HG02981 (cell line): ENCODE measurements around the gene HMCN2.
"Not testable (repeated sequence)": the region's sequence is repeated elsewhere in the genome, so short reads cannot be mapped to it uniquely, and the experiment has no call there.

Experiments used
- ATAC-seq: cut with Tn5 transposase; IDR thresholded peaks from one replicate; pipeline ENCODE4 v1.9.1; 2021; ENCODE audit warnings: mild to moderate bottlenecking, moderate library complexity; ENCODE audit not compliant: unreplicated experiment

HMCN2 gene

GRCh38 chr9:130237763-130238524 lies 27.6 kb upstream of the HMCN2 start:
- ATAC-seq = no peak

GRCh38 chr9:130239363-130239695 lies 26.2 kb upstream of the HMCN2 start:
- no peak for ATAC-seq

GRCh38 chr9:130239741-130240241 lies 25.8 kb upstream of the HMCN2 start:
- ATAC-seq = peak; percentile 53

DNA sequence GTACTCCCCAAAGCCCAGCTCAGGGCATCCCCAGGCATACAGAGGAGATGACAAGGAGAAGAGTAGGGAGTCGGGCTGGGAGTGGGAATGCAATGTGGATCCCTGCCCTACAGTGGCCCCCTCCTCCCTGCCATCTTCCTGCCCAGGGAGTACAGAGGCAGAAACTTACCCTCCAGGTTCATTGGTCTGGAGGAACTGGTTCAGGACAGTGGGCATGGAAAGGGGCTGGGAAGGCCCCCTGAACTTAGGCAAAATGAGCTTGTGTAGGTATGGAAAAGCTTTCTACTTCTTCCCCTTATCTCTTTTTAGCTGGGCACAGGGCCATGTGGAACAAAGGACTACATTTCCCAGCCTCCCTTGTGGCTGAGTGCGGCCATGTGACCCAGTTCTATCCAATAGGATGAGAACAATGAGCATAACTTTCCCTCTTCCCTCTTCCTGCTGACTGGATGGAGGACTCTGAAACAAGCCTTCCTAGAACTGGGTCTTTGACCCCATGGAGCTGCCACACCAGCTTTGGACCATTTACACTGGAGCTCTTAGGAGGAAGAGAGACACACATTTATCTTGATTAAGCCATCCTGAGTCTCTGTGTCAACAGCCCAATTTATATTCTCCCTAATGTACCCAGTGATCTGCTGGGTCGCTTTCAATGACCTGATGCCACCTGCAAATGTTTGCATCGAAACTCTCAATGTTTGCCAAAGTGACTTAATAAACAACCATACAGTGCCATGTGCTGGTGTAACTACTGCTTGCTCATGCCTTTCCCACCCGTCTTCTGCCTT lies 25.0 kb upstream of the HMCN2 start:
- peak; percentile 41 for ATAC-seq

GRCh38 chr9:130241198-130241535 lies 24.4 kb upstream of the HMCN2 start:
- ATAC-seq = no peak

- no peak for ATAC-seq
Measured at GRCh38 chr9:130242270-130243014, 23.1 kb upstream of the HMCN2 start.

DNA sequence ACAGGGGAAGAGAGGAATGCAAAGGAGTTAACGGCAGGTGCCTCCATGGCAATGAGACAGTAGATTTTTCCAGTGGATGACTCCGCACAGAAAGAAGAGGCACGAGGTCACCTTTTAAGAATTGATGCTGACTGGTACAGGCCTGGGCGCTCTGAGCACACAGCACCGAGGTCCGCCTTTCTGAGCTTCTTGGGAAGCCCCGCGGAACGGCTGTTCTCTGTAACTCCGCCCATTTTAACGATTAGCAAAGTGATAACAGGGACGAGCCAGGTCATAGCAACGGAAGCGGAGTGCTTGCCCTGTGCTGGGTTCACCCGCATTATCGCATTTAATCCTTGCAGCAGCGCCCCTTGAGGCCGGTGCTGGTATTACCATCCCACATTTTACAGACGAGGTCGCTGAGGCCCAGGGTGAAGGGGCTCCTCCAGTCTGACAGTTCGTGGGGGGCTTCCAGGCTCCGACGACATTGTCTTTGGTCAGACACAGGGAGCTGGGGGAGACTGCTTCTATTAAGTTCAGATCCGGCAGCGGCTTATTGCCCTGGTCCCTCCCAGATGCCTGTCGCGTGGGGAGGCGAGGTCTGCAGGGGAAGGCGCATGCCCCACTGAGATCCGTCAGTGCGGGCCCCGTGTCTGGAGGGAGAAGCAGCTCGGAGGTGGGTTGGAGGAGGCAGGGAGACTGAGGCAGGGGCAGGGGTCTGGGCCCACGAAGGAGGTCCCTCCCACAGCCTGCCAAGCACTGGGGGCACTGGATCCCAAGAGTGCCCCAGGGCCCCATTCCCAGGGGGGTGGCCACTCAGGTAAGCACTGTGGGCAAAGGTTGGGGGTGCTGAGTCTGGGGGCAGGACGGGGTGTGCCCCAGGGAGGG lies 22.3 kb upstream of the HMCN2 start:
- ATAC-seq = peak; percentile 56

DNA sequence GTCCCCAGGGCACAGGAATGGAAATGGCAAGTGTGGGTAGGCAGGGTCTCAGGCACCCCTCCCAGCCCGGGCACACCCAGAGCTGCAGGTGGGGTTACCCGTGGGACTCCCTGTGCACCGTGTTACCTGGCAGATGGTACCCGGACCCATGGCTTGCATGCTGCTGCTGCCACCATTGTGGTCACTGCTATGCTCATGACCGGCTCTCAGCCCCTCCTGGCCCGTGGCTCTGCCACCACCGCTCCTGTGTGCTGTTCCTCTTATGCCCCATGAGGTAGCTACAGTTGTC lies 21.7 kb upstream of the HMCN2 start:
- no peak for ATAC-seq

DNA sequence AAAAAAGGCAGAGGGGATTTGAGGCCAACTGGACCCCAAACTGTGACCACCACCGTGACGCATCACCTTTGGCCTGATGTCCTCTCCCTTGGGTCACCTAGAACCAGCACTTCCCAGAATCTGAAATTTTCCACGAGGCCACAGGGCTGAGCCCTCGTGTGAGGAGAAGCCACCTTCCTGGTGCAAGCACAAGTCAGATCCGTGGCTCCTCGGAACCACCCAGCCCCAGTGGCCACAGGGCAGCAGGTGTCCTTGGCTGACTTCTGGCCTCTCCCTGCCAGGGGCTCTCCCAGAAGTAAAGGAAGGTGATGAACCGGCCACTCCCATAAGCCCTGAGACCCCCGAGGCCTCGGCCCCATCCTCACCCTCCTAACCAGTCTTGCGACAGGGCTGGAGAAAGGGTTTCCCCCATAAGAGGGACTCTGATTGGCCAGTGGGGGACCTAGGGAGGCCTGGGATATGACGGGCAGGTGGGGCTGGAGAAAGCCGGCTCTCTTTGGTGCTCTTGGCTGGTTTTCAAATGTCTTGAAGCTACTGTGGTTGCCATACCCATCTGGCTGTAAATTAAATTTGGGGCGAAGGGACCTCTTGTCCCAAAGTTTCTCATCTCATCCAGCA lies 20.9 kb upstream of the HMCN2 start:
- ATAC-seq = no peak

- no peak for ATAC-seq
Measured at GRCh38 chr9:130245474-130245873, 20.1 kb upstream of the HMCN2 start.

DNA sequence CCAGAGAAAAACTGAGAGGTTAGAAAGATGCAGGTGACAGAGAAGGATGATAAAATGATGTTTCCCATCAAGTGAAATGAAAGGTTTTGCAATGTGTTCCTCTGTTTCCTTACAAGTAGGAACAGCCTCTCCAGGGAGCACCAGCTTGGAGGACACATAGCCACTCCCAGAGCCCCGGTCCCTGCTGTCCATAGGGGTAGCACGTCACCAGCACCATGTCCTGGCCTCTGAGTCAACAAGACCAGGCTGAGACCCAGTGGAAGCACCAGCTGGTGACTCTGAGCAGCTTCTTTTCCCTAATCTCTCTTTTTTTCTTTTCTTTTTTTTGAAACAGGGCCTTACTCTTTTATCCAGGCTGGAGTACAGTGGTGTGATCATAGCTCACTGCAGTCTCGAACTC lies 19.4 kb upstream of the HMCN2 start:
- no peak for ATAC-seq

DNA sequence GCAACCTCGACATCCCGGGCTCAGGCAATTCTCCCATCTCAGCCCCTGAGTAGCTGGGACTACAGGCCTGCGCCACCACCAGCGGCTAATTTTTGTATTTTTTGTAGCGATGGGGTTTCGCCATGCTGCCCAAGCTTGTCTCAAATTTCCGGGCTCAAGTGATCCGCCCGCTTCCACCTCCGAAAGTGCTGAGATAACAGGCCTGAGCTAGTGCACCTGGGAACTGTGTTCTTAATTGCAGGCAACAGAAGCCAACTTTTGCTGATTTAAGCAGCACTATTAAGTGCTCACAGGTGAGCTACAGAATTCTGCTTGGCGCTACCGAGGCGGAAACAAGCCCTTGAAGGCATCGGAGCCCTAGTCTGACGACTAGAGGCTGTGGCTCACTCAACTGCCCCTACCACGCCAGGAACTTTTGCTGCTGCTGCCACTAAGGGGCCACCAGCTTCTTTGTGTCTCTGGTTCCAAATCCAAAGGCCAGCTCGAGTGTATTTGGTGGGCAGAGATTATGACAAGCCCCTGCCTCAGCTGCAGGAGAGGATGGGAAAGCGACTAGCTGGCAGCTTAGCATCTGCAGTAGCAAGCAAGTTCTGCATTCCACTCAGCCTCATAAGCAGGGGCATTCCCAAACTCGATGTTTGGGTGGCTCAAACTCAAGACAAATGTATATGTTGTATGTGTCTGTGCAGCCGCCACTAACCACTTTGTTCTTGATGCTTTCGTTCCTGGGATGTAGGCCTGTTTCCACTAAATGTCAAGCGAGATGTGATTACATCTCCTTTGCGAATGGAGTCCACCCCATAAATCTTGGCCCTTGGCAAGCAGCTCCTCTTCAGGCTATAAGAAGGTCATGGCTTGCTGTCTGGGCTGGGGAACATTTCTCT lies 10.6 kb upstream of the HMCN2 start:
- ATAC-seq = no peak

DNA sequence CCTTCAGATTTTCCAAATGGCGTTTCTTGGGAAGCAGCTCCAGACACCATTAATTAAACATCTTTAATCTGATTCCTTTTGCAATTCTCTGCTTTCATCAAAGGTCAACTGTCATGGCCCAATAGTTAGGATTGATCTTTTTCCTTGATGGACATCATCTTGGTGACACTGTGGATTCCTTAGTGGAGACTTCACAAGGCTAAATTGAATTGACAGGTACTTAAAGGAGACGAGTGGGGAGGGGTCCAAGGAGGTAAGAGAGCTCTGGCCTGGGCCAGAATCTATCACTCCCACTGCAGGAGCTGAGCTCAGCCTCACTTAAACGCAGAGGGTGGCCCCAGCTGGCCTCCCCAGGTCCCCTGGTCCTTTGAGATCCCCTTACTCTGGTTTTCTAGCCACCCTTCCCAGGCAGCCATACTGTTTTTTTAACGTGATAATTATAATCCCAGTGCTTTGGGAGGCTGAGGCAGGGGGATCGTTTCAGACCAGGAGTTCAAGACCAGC lies 9.9 kb upstream of the HMCN2 start:
- ATAC-seq = no peak

GRCh38 chr9:130256644-130257043 lies 8.9 kb upstream of the HMCN2 start:
- no peak for ATAC-seq

- ATAC-seq = not testable (repeated sequence)
Measured at GRCh38 chr9:130258137-130258536, 7.4 kb upstream of the HMCN2 start.

- ATAC-seq = no peak
Measured at GRCh38 chr9:130259044-130259443, 6.5 kb upstream of the HMCN2 start.

- no peak for ATAC-seq
Measured at GRCh38 chr9:130260816-130261765, 4.5 kb upstream of the HMCN2 start.

DNA sequence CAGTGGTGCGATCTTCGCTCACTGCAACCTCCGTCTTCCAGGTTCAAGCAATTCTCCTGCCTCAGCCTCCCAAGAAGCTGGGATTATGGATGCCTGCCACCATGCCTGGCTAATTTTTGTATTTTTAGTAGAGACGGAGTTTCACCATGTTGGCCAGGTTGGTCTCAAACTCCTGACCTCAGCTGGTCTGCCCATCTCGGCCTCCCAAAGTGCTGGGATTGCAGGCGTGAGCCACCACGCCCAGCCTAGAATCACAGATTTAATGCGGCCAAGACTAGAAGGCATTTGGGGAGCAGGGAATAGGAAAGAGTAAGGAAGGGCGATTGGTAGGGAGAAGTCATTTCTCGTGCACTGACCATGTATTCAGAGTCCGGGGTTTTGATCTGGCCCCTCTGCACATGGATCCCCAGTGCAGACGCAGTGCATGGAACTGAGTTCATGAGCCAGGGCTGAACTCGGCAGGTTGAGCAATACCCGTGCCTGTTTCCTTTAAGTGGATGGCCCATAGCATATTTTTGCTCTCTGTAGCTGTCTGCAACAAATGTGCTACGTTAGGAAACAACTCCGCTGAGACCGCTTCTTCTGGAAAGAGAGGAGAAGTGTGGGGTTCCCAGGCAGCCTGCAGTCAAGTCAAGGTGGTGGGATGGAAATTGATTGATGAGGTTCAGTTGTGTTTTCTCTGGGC lies 3.4 kb upstream of the HMCN2 start:
- ATAC-seq = no peak
